GM19238 (cell line): Measurements from ENCODE around the gene SCFD1.
"Not testable (repeated sequence)": the region's sequence is repeated elsewhere in the genome, so short reads cannot be mapped to it uniquely, and the experiment has no call there.

Experiments used
- DNase-seq: peaks from one replicate; pipeline ENCODE4 v3.0.0; 2011; ENCODE audit warnings: low spot score; ENCODE audit not compliant: insufficient read length

The SCFD1 gene, protein sequence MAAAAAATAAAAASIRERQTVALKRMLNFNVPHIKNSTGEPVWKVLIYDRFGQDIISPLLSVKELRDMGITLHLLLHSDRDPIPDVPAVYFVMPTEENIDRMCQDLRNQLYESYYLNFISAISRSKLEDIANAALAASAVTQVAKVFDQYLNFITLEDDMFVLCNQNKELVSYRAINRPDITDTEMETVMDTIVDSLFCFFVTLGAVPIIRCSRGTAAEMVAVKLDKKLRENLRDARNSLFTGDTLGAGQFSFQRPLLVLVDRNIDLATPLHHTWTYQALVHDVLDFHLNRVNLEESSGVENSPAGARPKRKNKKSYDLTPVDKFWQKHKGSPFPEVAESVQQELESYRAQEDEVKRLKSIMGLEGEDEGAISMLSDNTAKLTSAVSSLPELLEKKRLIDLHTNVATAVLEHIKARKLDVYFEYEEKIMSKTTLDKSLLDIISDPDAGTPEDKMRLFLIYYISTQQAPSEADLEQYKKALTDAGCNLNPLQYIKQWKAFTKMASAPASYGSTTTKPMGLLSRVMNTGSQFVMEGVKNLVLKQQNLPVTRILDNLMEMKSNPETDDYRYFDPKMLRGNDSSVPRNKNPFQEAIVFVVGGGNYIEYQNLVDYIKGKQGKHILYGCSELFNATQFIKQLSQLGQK

GRCh38 chr14:30621940-30622830 is at the start of gene SCFD1:
Gene SCFD1 (plus strand): TSS chr14:30622319. CDS start chr14:30622339, 20 bp downstream.
- peak; percentile 76 for DNase-seq

DNA sequence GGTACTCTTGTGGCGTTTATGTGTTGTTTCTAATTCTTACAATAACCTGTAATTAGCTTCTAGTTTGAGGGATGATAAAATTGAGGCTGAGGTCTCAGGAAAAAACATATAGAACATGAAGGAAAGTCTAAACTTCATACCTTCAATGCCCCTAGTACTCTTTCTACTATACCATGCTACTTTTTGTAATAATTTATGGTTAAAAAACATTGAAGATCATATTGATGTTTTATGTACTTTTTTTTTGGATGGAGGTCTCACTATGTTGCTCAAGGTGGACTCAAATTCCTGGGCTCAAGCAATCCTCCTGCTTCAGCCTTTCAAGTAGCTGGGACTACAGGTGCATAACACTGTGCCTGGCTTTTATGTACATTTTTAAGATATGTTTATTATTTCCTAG is 49.3 kb upstream of the SCFD1 start:
- DNase-seq, result no peak

GRCh38 chr14:30573226-30573814 is 48.8 kb upstream of the SCFD1 start:
- no peak for DNase-seq

DNA sequence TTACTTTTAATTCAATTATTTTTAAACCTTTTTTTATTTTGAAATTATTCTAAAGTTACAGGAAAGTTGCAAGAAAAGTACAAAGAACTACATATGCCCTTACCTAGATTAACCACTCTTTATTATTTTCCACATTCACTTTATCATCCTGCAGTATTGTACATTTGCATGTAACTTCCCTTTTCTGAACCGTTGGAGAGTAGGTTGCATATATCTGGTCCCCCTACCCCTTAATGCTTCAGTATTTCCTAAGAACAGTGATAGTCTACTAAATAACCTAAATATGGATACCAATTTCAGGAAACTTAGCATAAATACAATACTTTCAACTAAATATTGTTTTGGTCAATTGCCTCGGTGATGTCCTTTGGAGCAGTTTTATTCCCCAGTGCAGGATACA is 48.2 kb upstream of the SCFD1 start:
- no peak for DNase-seq

GRCh38 chr14:30574777-30575176 is 47.3 kb upstream of the SCFD1 start:
- not testable (repeated sequence) for DNase-seq

- not testable (repeated sequence) for DNase-seq
Measured at GRCh38 chr14:30576333-30576732, 45.8 kb upstream of the SCFD1 start.

GRCh38 chr14:30580616-30581282 is 41.4 kb upstream of the SCFD1 start:
- DNase-seq, result no peak

DNA sequence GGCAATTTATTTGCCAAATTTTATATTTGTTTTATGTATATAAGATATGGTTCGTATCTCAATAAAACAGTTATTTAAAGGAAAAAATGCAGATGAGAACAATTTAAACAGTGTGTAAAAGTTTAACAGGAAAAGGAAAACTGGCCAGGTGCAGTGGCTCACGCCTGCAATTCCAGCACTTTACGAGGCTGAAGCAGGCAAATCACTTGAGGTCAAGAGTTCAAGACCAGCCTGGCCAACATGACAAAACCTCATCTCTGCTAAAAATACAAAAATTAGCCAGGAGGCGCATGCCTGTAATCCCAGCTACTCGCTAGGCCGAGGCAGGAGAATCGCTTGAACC is 40.9 kb upstream of the SCFD1 start:
- DNase-seq, result no peak

DNA sequence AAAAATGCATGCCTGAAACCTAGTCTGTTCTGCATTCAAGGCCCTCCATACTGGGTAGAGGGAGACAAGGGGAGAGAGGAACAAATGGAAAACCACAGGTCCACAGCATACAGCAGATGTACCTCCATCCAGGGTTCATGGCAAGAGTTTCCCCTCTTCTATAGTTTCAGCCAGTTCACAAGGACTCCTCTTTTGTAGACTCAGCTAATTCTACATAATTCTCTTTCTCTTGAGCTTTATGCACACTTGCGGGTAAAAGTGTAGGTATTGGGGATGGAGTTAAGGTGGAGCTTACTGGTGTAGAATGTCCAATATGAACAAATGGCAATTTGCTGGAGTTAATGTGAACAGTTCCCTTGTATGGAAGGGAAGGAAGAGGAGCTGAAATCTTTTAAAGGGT is 39.7 kb upstream of the SCFD1 start:
- DNase-seq, result no peak

DNA sequence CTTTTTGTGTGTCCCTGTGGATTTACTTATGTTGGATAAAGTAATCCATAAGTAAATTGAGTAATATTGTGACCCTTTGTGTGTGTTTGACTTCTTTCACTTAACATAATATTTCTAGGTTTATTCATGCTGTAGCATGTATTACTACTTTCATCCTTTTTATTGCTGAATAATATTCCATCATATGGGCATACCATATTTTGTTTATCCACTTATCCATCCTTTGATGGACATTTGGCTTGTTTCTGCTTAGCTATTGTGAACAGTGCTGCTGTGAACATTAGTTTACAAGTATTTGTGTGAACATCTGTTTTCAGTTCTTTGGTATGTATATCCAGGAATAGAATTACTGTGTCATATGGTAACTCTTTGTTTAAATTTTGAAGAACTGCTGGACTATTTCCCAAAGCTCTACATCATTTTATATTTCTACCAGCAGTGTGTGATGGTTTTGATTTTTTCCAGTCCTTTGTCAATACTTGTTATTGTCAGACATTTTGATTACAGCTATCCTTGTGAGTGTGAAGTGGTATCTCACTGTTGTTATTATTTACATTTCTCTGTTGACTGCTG is 38.0 kb upstream of the SCFD1 start:
- no peak for DNase-seq

GRCh38 chr14:30585204-30585603 is 36.9 kb upstream of the SCFD1 start:
- no peak for DNase-seq

DNA sequence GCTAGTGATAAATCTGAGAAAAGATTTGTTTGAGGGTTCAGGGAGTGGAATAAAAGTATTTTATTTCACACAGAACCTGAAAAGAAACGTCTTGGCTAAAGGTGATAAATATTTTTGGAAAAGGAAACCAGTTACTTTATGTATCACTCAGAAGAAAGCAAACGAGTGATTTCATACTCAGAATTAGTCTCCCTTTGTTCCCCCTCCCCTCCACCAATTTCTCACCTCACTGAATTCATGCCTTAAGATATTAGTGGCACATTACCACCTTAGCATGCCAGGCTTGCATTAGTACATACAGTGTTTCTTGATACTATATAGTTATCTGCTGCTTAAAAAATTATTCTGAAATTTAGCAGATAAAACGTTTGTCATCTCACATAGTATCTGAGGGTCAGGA is 35.0 kb upstream of the SCFD1 start:
- DNase-seq, result no peak

DNA sequence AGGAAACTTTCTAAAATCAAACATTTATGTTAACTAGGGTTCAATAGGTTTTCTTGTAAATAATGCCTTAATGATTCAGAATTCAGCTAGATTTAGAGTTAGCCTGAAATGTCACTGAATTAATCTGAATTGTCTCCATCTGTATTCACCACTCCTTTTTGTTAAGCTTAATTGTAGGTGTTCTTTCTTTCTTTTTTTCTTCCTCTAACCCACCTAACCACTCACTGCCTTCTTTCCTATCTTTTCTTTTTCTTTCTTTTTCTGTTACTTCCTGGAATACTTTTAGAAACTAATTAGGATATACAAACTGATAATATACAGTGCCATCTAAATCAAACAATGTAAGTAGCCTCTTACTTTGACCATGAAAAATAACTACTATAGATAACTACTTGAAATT is 33.2 kb upstream of the SCFD1 start:
- DNase-seq, result no peak

GRCh38 chr14:30596935-30597334 is 25.2 kb upstream of the SCFD1 start:
- DNase-seq, result no peak

DNA sequence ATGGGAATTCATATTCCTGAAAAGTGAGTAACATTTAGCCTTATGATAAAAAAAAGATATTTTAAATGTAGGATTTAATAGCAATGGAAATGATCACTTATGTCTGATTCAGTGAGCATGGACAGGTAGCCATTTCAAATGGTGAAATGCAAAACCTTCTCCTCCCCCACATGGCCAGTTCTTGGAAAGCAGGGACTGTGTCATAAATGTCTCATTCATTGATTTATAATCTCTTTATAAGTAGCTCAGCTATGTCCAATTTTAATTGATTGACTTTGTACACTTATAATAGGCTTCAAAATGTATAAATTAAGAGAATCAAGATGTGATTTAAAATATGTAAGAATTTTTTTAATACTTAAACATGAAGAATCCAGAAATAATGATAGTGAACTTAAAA is 24.6 kb upstream of the SCFD1 start:
- DNase-seq, result no peak

- DNase-seq, result no peak
Measured at GRCh38 chr14:30600922-30601918, 20.9 kb upstream of the SCFD1 start.

DNA sequence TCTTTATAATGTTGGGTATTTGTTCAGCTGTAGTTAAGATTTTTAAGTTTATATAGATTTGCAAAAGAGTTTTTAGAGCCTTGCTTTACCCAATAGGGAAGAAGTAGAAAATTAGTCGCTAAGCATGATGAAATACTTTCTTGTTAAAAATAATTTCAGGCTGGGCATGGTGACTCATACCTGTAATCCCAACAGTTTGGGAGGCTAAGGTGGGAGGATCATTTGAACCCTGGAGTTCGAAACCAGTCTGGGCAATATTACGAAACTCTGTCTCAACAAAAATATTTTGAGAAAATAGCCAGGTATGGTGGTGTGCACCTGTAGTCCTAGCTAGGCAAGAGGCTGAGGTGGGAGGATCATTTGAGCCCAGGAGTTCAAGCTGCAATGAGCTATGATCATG is 18.7 kb upstream of the SCFD1 start:
- DNase-seq, result no peak

- DNase-seq, result not testable (repeated sequence)
Measured at GRCh38 chr14:30604696-30605095, 17.4 kb upstream of the SCFD1 start.

DNA sequence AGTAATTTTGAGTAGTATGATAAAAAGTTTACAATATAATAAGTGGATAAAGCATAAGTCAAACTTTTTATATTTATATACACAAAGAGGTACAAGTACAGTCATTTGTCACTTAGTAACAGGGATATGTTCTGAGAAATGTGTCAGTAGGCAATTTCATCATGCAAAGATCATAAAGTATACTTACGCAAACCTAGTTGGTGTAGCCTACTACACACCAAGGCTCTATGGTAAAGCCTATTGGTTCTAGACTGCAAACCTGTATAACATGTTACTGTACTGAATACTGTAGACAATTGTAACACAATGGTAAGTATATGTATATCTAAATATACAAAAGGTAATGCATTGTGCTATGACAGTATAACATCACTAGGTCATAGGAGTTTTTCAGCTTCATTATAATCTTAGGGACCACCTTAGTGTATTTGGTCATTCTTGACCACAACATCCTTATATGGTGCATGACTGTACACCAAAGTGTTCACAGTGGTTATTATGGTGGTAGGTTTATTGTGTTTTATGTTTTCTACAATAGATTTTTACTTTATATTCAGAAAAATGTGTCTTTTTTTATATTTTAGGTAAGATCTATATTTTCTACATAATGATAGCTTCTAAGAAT is 14.9 kb upstream of the SCFD1 start:
- no peak for DNase-seq
